B cell (primary cell): ENCODE results near the gene HEXD. TPM values are rescaled to one million over a fixed set of nuclear protein-coding genes. Genes with fewer than 3 reads are reported as not detected.

Experiments
- ATAC-seq: fragments of 200-7000 bp; cut with Tn5 transposase; one replicate; pipeline ENCODE4 v1.10.0; 2021; ENCODE audit warnings: low read depth, mild to moderate bottlenecking, moderate number of reproducible peaks, moderate library complexity
- CTCF ChIA-PET: fragments of 350-600 bp; sonication (Branson Sonifier 250); formaldehyde crosslinking; loops from one replicate; lab custom pipeline; 2021; ENCODE audit warnings: antibody characterized with exemption, inconsistent platforms; lab: Charles Lee
- POLR2A ChIA-PET: fragments of 350-600 bp; sonication (Branson Sonifier 250); formaldehyde crosslinking; loops from one replicate; lab custom pipeline; 2021; ENCODE audit warnings: antibody characterized with exemption; lab: Charles Lee
- DNase-seq: peaks from one replicate; pipeline ENCODE4 v3.0.0; 2013
- H2AFZ ChIP-seq: 2 replicates; pipeline ENCODE4 v1.6.1; 2012; ENCODE audit warnings: mild to moderate bottlenecking, low read depth, low read length; ENCODE audit not compliant: insufficient read depth, poor library complexity, severe bottlenecking
- H3K27ac ChIP-seq, 2 donors: 1 replicate in 1 of 2; 2 replicates in 1 of 2; pipeline ENCODE4 v1.5.1; 2012 to 2013; ENCODE audit warnings: low read length in 2 of 2, mild to moderate bottlenecking in 2 of 2, moderate library complexity in 1 of 2
- H3K27me3 ChIP-seq, 4 experiments: fragments of 200-600 bp in 1 of 4; sonication (generic) in 1 of 4; replicated peaks in 1 of 4; 1 replicate in 2 of 4; 2 replicates in 2 of 4; pipeline versions ENCODE4 v1.6.1 to v1.7.0; 2013 to 2016; ENCODE audit warnings: low read length in 3 of 4, mild to moderate bottlenecking in 2 of 4, mixed read lengths in 1 of 4, moderate library complexity in 1 of 4; ENCODE audit not compliant: insufficient read depth in 4 of 4, control insufficient read depth in 3 of 4; ENCODE audit errors: control extremely low read depth in 1 of 4
- H3K36me3 ChIP-seq, 2 experiments: replicated peaks in 1 of 2; 1 replicate in 1 of 2; 2 replicates in 1 of 2; pipeline versions ENCODE4 v1.6.1 to v1.7.1; 2013; ENCODE audit warnings: low read length in 1 of 2; ENCODE audit not compliant: insufficient read depth in 2 of 2, control insufficient read depth in 1 of 2; ENCODE audit errors: control extremely low read depth in 1 of 2, extremely low read depth in 1 of 2
- H3K4me1 ChIP-seq, 2 donors: fragments of 200-600 bp in 1 of 2; sonication (generic) in 1 of 2; 1 replicate in 1 of 2; 2 replicates in 1 of 2; pipeline versions ENCODE4 v1.5.1 to v1.6.1; 2013 to 2017; ENCODE audit warnings: low read length in 2 of 2; ENCODE audit not compliant: control insufficient read depth in 2 of 2, insufficient read depth in 2 of 2
- H3K4me2 ChIP-seq: replicated peaks from 2 replicates; pipeline ENCODE3; 2012; ENCODE audit warnings: mild to moderate bottlenecking, low read depth, low read length; ENCODE audit not compliant: poor library complexity, severe bottlenecking
- H3K4me3 ChIP-seq, 5 experiments: fragments of 200-600 bp in 1 of 5; sonication (generic) in 1 of 5; 1 replicate in 3 of 5; 2 replicates in 2 of 5; pipeline versions ENCODE4 v1.5.1 to v1.7.0; 2011 to 2016; ENCODE audit warnings: low read length in 4 of 5, mild to moderate bottlenecking in 4 of 5, low read depth in 2 of 5, control low read depth in 1 of 5, moderate library complexity in 1 of 5; ENCODE audit not compliant: insufficient read depth in 1 of 5; ENCODE audit errors: control extremely low read depth in 1 of 5, extremely low read depth in 1 of 5
- H3K79me2 ChIP-seq: fragments of 200-600 bp; sonication (generic); one replicate; pipeline ENCODE4 v1.6.0; 2016; ENCODE audit warnings: low read length; ENCODE audit not compliant: control insufficient read depth, insufficient read depth
- H3K9ac ChIP-seq: fragments of 200-600 bp; sonication (generic); 2 replicates; pipeline ENCODE4 v1.6.1; 2017; ENCODE audit warnings: mild to moderate bottlenecking, low read length, moderate library complexity
- H3K9me3 ChIP-seq, 3 donors: one replicate each; pipeline versions ENCODE4 v1.6.1 to v1.7.1; 2013; ENCODE audit warnings: low read length in 2 of 3; ENCODE audit not compliant: control insufficient read depth in 2 of 3, insufficient read depth in 1 of 3; ENCODE audit errors: control extremely low read depth in 1 of 3
- H4K20me1 ChIP-seq: 2 replicates; pipeline ENCODE4 v1.6.0; 2012; ENCODE audit warnings: mild to moderate bottlenecking, low read length; ENCODE audit not compliant: insufficient read depth, control insufficient read depth, poor library complexity, severe bottlenecking
- H3K27ac Mint-ChIP-seq: one replicate; pipeline ENCODE4 v1.8.0; 2021; ENCODE audit warnings: mixed read lengths
- H3K27me3 Mint-ChIP-seq: one replicate; pipeline ENCODE4 v1.8.0; 2021; ENCODE audit warnings: mixed read lengths
- H3K4me1 Mint-ChIP-seq: one replicate; pipeline ENCODE4 v1.8.0; 2021; ENCODE audit warnings: mixed read lengths
- H3K4me3 Mint-ChIP-seq: one replicate; pipeline ENCODE4 v1.8.0; 2021; ENCODE audit warnings: mixed read lengths
- H3K9me3 Mint-ChIP-seq: one replicate; pipeline ENCODE4 v1.8.0; 2022; ENCODE audit warnings: mixed read lengths; ENCODE audit not compliant: insufficient read depth
- EZH2 ChIP-seq: IDR thresholded peaks from 2 replicates; pipeline ENCODE4 v1.6.1; 2012; ENCODE audit warnings: borderline replicate concordance, low read depth, mild to moderate bottlenecking, moderate library complexity, low read length; ENCODE audit not compliant: insufficient read depth, poor library complexity, severe bottlenecking
- WGBS: methylation state at CpG from one replicate; pipeline ENCODE4 v1.1.5; 2013; ENCODE audit warnings: missing lambda C conversion rate; ENCODE audit not compliant: insufficient coverage; 5-methylcytosine and 5-hydroxymethylcytosine counted together
- intact Hi-C: fragments of 100-400 bp; cut with micrococcal nuclease; formaldehyde crosslinking; loops from one replicate; pipeline ENCODE4 v1.10.0; 2022
- polyA plus RNA-seq: library from polyadenylated mRNA; depleted of rRNA; stranded (reverse); fragments of >200 nt; gene quantifications from 2 replicates; pipeline ENCODE4 v1.2.3, GENCODE V29; 2012
- total RNA-seq, 2 donors: library from RNA; stranded (reverse); fragments of 120-200 nt in 1 of 2; gene quantifications; 1 replicate in 1 of 2; 2 replicates in 1 of 2; pipeline versions ENCODE4 v1.2.3 to v1.2.4, GENCODE V29; 2013 to 2022
- TF ChIP-seq, protein P1 (sequence below): fragments of 200-600 bp; IDR thresholded peaks from one replicate; pipeline ENCODE4 v1.8.0; 2022; ENCODE audit warnings: antibody characterized with exemption, mild to moderate bottlenecking

HEXD gene
- total and polyA plus RNA-seq, 2 donors (not counting 1 experiment from before 2014, with no cell fraction given) = 128 to 317 TPM

DNA sequence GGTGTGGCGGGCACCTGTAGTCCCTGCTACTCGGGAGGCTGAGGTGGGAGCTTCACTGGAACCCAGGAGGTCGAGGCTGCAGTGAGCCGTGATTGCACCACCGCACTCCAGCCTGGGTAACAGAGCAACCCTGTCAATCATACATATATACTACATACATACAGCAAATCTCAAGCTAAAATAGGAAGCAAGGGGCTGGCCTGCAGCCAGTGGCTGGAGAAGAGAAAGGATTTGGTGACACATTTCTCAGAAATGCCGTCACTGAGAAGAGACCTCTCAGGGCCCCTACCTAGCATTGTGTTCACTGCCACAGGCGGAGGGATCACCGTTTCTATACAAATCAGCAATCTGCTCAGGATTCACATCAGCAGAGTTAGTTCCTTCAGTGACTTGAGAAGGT is 57.3 kb downstream of the HEXD start:
- peaks cover 18% of the 10 kb centered on the region for H4K20me1 ChIP-seq
- H3K27me3 Mint-ChIP-seq = no peaks in the 10 kb centered on the region
- TF ChIP-seq EZH2 = no peak
- TF ChIP-seq, protein P1, sequence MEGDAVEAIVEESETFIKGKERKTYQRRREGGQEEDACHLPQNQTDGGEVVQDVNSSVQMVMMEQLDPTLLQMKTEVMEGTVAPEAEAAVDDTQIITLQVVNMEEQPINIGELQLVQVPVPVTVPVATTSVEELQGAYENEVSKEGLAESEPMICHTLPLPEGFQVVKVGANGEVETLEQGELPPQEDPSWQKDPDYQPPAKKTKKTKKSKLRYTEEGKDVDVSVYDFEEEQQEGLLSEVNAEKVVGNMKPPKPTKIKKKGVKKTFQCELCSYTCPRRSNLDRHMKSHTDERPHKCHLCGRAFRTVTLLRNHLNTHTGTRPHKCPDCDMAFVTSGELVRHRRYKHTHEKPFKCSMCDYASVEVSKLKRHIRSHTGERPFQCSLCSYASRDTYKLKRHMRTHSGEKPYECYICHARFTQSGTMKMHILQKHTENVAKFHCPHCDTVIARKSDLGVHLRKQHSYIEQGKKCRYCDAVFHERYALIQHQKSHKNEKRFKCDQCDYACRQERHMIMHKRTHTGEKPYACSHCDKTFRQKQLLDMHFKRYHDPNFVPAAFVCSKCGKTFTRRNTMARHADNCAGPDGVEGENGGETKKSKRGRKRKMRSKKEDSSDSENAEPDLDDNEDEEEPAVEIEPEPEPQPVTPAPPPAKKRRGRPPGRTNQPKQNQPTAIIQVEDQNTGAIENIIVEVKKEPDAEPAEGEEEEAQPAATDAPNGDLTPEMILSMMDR = no peak
- no peak overlapping the region for H3K9ac ChIP-seq
- H3K9me3 ChIP-seq = no peaks in the 10 kb centered on the region
- H3K4me3 Mint-ChIP-seq = no peak overlapping the region
- no peaks in the 10 kb centered on the region for H3K4me1 Mint-ChIP-seq
- no peaks in the 10 kb centered on the region for H3K27me3 ChIP-seq
- H3K4me3 ChIP-seq = no peak overlapping the region
- no peaks in the 10 kb centered on the region for H3K9me3 Mint-ChIP-seq
- H3K79me2 ChIP-seq = no peaks in the 10 kb centered on the region
- 94% methylated on average over 5 of the region's 8 CpGs for WGBS
- H3K36me3 ChIP-seq = peaks cover 6 to 54% of the 10 kb centered on the region in 2 experiments
- no peak overlapping the region for H3K27ac ChIP-seq
- no peak overlapping the region for H3K4me2 ChIP-seq
- CTCF ChIA-PET = interaction anchor here (1.2 kb wide), 1 partner anchor 76 kb away, joined by 3 read pairs; no protein-coding TSS in a partner anchor
- ATAC-seq (no peak), DNase-seq (no peak)
- POLR2A ChIA-PET = interaction anchor here (1.2 kb wide), 1 partner anchor 16 kb away, joined by 3 read pairs; no protein-coding TSS in a partner anchor
- intact Hi-C loops = no loop called here
- no peak overlapping the region for H2AFZ ChIP-seq
- H3K27ac Mint-ChIP-seq = no peak overlapping the region
- no peaks in the 10 kb centered on the region for H3K4me1 ChIP-seq

DNA sequence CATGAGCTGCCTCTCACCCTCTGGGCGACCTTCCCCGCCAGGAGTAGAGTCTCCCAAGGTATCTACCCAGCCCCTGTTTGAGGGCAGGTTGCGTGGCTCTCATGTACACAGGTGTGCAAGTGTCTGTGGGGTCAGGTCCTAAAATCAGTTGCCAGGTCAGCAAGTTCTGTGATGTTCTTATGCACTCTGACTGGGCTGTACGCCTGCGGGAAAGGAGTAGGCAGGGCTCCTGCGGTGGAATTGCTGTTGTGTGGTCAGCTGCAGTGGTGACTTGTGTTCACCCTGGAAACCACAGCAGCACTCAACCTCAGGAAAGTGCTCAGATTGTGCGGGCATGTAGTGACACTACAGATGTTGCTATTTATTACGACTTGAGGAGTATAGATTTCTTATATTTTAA is 59.8 kb downstream of the HEXD start:
- no peaks in the 10 kb centered on the region for H3K9me3 Mint-ChIP-seq
- no peak for DNase-seq
- no peak overlapping the region for H3K27ac ChIP-seq
- TF ChIP-seq EZH2 = no peak
- TF ChIP-seq, protein P1 = no peak
- ChIA-PET POLR2A (no interaction called here), CTCF (interaction anchor here (0.6 to 1.4 kb wide), 2 partner anchors 17 to 203 kb away, joined by 3 to 5 read pairs; no protein-coding TSS in a partner anchor)
- WGBS = 95% methylated on average over 8 of the region's 8 CpGs
- no peaks in the 10 kb centered on the region for H3K4me1 ChIP-seq
- no peaks in the 10 kb centered on the region for H3K27me3 Mint-ChIP-seq
- H3K4me3 ChIP-seq = no peak overlapping the region
- no peak overlapping the region for H3K4me3 Mint-ChIP-seq
- peaks cover 18% of the 10 kb centered on the region for H4K20me1 ChIP-seq
- H3K9me3 ChIP-seq = no peaks in the 10 kb centered on the region
- H2AFZ ChIP-seq = no peak overlapping the region
- H3K9ac ChIP-seq = no peak overlapping the region
- peaks cover 12 to 63% of the 10 kb centered on the region in 2 experiments for H3K36me3 ChIP-seq
- H3K27ac Mint-ChIP-seq = no peak overlapping the region
- H3K4me1 Mint-ChIP-seq = no peaks in the 10 kb centered on the region
- no peaks in the 10 kb centered on the region for H3K27me3 ChIP-seq
- no peak for ATAC-seq
- intact Hi-C loops = no loop called here
- no peak overlapping the region for H3K4me2 ChIP-seq
- H3K79me2 ChIP-seq = no peaks in the 10 kb centered on the region
